Cerebellar cortex (tissue), 1 donor: Measurements from ENCODE around the gene SOCS7.

ENCODE experiments used
- DNase-seq: peaks from one replicate; pipeline ENCODE4 v3.0.0-alpha.2; 2015; ENCODE audit warnings: low spot score

Gene SOCS7

DNA sequence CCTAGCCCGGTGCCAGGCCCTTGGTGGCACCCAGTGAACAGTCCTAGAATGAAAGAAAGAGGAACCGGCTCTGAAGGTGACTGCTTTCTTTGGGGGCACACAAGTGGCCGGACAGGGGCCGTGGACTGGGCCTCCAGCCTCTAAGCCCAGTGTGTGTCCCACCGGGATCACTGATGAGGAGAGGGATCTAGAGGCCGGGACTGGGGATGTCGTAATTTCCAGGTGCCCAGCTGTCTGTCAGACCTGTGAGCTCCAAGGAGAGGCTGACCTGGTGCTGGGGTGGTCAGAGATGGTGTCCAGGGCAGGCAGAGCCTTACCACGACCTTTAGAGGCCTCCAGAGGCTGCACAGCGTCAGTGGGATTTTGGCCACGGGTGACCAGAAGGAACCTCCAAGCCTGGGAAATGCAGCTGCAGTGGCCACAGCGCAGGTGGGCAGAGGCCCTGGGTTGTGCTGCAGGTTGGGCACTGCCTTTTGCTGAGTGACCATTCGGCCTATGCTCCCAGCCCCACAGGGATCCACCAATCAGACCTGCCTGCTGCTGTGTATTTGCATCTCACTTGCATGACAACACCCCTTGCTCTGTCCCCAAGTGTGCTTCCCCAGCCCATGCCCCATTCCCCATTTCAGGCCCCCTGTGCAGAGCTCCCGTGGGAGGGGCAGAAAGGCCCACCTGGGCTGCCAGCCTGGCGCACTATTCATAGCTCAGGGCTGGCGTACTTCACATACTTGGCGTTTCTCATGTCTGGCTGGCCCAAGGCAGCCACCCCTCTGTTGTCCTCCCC lies 89.2 kb downstream of the SOCS7 start:
- no peak for DNase-seq

DNA sequence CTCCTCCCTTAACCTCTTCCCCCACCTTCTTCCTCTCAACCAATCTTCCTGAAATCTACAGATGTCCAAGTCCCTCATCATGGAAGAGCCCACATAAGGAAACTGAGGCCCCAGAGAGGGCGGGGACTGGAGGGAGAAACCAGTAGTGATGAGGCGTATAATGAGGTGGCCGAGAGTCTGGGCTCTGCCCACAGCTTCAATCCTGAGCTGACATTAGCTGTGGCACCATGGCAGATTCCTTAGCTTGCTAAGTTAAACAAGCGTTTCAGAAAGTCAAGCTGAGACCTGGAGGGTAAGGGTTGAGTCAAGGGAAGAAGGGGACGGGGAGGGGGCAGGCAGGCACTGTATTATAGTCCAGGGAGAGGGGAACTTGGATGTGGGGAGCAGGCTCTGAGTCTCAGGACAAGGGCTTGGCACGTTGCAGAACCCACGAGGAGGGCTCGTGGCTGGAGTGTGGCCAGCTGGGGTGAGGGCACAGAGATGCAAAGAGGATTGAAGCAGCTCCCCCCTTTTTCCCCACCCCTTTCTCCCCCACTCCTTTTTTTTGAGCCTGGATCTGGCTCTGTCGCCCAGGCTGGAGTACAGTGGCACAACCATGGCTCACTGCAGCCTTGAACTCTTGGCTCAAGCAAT lies 89.9 kb downstream of the SOCS7 start:
- DNase-seq = no peak

DNA sequence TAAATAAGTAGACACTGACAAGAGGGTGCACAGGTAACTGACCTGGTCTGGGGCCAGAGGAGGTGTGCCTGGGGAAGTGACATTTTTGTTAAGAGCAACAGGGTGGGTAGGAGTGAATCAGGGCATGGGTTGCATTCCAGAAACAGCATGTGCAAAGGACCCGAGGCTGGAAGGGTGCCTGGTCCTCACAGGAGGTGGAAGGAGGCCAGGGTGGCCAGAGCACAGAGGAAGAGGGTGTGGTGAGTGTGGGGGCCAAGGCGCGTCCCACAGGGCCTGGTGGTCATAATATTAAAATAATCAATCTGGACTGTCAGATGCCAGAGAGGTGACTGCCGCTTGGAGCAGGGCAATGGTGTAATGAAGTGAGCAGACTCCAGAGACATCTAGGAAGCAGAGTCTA lies 90.9 kb downstream of the SOCS7 start:
- no peak for DNase-seq

DNA sequence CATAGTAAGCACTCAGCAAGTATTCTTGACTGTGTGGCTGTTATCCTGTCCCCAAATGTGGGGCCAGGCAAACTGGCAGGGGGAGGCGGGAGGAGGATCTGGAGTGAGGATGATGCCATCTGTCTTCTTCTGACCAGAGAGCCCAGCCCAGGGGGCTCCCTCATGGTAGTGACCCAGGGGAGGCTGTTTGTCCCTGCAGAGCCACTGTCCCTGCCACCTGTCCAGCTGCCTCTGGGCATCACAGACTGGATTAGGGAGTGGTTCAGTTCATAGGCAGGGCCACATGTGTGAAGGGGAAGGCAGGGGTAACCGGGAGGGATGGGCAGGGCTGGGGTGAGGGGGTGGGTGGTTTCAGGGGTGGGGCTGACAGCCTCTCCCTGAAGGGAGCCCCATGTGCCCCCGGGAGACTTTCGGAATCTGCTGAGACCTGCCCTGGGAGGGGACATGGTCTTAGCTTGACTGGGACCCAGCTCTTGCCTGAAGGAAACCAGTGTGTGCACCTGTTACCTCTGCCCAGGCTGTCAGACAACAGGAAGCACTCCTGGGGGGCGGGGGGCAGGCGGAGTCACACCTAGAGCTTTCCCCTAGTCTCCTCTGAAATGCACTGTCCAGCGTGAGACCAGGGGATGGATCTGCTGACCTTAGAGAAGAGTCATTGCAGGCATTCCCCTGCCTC lies 91.8 kb downstream of the SOCS7 start:
- no peak for DNase-seq

DNA sequence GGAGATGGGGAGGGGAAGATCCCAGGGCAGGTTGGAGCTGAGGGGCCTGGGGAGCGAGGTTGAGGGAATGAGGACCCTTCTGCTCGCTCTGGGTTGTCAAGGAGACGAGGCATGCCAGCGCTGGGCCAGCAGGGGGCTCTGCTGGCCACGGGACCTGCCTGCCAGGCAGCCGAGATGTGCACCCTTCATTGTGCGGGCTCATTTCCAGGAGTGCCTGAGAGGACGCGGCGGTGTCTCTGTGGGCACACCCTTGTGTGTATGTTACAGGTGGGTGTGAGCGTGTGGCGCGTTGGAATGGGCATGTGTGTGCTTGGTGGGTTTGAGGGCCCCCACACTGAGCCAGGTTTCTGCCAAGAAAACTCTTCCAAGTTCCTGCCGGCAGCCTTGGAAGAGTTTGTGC lies 92.5 kb downstream of the SOCS7 start:
- peak; percentile 72 for DNase-seq

DNA sequence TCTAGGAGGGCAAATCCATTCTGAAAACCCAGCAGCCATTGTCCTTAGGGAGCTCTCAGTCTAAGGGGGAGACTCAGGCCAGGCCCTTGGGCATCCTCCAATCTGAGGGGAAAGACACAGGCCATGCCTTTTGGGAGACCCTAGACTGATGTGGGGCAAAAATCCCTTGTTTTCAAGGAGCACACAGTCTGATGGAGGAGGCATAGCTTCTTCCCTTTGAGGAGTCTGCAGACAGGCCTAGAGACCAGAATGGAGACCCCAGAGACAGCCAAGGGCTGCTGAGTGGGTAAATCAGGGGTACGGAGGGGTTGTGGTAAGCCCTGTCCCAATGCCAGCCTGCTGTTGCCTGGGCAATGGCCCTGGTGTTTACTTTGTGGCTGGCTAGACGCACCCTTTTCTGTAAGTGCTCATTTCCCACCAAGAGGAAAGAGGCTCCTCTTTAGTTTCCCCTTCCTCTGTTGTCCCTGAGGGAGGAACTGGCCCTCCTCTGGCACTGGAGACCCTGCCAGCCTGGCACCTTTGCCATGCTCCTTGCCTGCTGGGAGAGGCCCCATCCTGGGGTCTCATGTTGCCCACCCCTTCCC lies 96.0 kb downstream of the SOCS7 start:
- no peak for DNase-seq

DNA sequence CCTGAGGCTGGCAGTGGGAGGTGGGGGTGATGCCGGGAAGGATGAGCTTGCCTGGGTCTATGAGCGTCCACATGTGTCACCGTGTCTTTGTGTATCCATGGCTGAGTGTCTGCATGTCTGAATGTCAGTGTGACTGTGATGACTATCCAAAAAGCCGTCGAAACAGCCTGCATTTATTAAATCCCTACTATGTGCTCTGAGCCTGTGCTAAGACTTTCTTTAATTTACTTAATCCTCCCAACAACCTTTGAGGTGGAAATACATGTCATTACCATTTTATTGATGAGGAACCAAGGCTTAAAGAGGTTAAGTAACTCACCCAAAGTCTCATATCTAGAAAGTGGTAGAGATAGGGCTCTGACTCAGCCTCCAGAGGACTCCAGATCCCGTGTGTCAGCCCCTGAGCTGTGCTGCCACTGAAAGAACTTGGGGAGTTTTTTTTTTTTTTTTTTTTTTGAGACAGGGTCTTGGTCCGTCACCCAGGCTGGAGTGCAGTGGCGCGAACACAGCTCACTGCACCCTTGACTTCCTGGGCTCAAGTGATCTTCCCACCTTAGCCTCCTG lies 96.6 kb downstream of the SOCS7 start:
- no peak for DNase-seq

DNA sequence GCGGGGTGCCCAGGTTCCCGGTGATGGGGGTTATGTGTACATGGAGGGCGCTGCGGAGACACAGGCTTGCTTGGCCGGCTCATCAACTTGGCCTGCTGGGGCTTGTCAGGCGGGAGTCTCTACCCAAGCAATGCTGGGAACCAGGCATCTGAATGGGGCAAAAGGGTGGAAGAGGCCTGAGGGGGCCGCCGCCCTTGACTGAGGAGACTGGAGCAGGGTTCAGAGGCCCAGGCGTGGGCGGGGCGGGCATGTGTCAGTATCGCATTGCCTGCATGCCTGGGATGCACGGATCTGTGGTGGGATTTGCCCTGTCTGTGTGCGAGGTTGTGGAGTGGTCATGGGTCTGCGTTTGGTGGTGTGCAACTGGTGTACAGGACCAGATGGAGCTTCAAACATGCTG lies 97.7 kb downstream of the SOCS7 start:
- no peak for DNase-seq

DNA sequence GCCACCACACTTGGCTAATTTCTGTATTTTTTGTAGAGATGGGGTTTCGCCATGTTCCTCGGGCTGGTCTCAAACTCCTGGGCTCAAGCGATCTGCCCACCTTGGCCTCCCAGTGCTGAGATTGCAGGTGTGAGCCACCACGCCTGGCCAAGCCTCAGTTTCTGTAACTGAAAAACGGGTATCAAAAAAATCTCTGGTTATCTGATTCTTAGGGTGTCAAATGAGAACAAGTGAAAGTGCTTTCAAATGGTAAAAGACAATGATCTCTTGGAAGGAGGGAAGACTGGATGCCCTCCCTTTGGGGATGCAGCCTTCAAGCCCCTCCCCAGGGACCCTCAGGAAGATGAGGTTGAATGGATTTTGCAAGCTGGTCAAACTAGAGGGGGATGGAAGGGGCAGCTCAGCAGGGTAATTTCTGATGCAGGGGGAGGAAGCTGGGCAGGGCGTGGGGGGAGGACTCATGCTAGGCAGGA lies 98.9 kb downstream of the SOCS7 start:
- DNase-seq = no peak

DNA sequence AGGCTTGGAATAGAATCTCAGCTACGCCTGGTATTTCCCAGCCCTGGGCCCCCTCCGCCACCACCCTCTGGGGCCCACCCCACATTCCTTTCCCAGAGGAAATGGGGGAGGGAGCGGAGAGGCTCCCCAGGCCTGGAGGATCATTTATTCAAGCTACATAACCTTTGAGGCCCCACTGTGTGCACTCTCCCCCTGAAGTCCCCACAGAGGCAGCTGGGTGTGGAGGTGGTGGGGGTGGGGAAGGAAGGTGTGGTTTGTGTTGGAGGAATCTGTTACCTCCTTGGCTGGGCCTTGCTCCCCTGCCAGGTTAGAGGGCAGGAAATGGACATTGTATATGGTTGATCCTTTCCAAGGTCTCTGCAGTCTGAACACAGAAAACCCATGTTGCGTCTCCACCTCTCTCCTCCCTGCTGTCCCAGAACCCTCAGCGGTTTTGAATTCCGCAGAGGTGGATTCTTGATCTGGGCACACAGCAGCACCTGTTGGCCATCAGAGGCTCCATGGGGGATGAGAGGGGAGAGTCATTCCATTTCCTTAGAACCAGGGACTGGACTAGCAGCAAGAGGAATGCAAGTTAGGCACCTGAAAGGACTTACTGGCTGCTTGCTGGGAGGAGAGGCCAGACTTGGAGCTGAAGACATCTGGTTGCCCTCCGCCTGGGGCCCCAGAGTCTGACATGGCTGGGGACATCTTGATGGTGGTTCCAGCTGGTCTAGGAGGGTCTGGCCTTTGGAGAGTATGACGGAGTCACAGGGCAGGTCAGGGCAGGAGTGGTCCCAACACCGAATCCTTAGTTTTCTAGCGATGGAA lies 99.6 kb downstream of the SOCS7 start:
- DNase-seq = no peak

DNA sequence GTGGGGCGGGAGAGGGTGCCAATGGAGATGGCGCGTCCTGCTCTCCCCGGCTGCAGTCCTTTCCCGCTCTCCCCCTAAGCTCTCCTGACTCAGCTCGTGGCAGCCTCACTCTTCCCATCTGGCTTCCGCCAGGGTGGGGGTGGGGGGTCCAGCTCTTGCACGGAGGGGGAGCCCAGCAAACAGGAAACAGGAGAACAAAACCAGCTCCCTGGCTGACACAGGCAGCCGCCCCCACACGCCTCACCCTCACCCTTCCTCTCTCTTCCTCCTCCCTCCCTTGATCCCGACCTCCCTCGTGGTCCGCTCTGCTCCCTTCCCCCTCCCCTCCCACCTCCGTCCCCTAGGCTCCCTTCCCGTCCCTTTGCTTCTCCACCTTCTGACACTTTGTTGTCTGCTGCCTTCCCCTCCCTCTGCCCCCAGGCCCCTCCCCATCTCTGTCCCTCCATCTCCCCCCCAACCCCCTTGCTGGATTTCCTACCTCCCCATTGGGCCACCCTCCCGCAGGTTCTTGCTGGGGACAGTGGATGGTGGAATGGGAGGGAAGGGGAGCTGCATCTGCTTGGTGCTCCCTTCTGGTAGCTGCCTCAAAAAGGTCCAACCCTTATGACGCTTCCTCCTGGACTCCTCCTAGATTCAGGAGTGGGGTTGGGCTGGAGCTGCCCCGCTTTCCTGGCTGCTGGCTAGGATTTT lies 100.3 kb downstream of the SOCS7 start:
- no peak for DNase-seq

DNA sequence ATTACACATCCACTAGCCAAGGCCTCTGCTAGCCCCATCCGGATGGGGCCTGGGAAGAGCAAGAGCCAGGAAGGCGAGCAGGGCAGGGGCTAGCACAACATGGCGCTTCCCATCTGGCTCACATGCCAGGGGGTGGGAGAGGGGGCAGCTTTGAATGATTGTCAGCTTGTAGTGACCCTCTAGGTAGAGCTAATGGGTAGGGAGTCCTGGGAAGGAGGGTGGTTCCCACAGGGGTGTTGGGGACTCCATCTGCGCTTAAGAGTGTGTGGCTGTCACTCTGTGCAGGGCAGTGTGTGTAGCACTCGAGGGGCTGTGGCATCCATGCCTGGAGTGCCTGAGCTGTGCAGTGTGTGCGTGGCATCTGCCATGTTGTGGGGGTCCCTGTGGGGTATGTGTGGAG lies 101.1 kb downstream of the SOCS7 start:
- no peak for DNase-seq

DNA sequence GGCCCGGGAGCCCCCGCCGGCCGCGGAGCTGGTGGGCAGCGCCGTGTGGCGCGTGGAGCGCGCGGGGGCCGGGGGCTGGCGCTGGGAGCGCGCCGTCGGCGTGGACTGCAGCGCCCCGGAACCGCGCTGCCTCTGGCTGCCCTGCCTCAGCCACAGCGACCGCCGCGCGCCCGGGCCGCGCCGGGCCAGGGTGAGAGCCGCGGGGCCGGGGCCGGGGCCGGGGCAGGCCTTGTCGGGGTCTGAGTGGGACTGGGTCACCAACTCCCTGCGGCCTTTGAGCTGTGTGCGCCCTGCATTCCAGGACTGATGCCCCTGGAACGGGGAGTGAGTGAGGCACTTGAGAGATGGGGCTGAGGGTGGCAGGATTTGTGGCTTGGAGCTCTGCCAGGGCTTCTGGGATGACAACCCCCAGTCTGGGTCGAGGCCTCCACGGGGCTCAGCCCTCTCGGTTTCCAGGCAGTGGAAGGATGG lies 102.3 kb downstream of the SOCS7 start:
- no peak for DNase-seq

DNA sequence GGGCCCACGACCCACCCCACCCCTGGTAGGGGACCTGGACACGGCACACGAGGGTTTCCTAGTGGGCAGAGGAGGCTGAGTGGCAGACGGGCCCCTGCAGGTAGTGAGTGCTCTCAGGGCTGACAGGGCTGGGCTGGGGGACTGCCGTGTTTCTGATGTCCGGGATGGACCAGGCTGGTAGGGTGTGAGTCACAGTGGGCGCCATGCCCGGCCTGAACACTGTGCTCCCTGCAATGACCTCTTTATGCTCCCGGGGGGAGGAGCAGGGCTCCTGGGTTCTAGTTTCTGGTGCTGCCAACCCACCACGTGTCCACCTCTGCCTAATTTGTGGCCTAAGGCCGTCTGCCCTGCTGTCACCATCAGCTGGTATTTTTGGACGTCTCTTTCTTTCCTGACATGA lies 102.9 kb downstream of the SOCS7 start:
- peak; percentile 65 for DNase-seq
